Astrocyte (in vitro differentiated cells and primary cell): ENCODE measurements around the gene LRMDA. TPM values are rescaled to one million over a fixed set of nuclear protein-coding genes. Genes with fewer than 3 reads are reported as not detected.
A peak's percentile ranks its signal among the peaks of the same experiment; 100 is the strongest.
"Not testable (repeated sequence)": the region's sequence is repeated elsewhere in the genome, so short reads cannot be mapped to it uniquely, and the experiment has no call there.

Experiments used
- DNase-seq: peaks from one replicate; pipeline ENCODE4 v3.0.0-alpha.2; 2010; ENCODE audit warnings: low read depth
- FAIRE-seq: peaks from 2 replicates; lab custom pipeline; 2011; peaks lifted over from hg19 to GRCh38; lab: Jason Lieb, UNC
- H2AFZ ChIP-seq: 2 replicates; pipeline ENCODE4 v1.6.0; 2012; ENCODE audit warnings: low read depth, low read length, inconsistent platforms
- H3K27ac ChIP-seq: 2 replicates; pipeline ENCODE4 v1.5.1; 2011; ENCODE audit warnings: low read depth, low read length, inconsistent platforms
- H3K27me3 ChIP-seq: 2 replicates; pipeline ENCODE4 v1.6.0; 2011; ENCODE audit warnings: low read length, inconsistent platforms; ENCODE audit not compliant: insufficient read depth
- H3K36me3 ChIP-seq: 2 replicates; pipeline ENCODE4 v1.5.1; 2011; ENCODE audit warnings: low read length, inconsistent platforms; ENCODE audit not compliant: insufficient read depth
- H3K4me1 ChIP-seq: 2 replicates; pipeline ENCODE4 v1.5.1; 2011; ENCODE audit warnings: low read length, inconsistent platforms; ENCODE audit not compliant: insufficient read depth
- H3K4me2 ChIP-seq: 2 replicates; pipeline ENCODE4 v1.6.0; 2012; ENCODE audit warnings: low read length, inconsistent platforms
- H3K4me3 ChIP-seq: 2 replicates; pipeline ENCODE4 v1.5.1; 2011; ENCODE audit warnings: low read depth, mild to moderate bottlenecking, low read length, inconsistent platforms; ENCODE audit not compliant: insufficient read depth
- H3K79me2 ChIP-seq: 2 replicates; pipeline ENCODE4 v1.6.0; 2012; ENCODE audit warnings: mild to moderate bottlenecking, low read length, inconsistent platforms; ENCODE audit not compliant: insufficient read depth
- H3K9ac ChIP-seq: 2 replicates; pipeline ENCODE4 v1.6.0; 2012; ENCODE audit warnings: mild to moderate bottlenecking, low read length, inconsistent platforms
- H3K9me3 ChIP-seq: 2 replicates; pipeline ENCODE4 v1.5.1; 2012; ENCODE audit warnings: low read depth, mild to moderate bottlenecking, low read length, inconsistent platforms; ENCODE audit not compliant: insufficient read depth
- H4K20me1 ChIP-seq: 2 replicates; pipeline ENCODE4 v1.6.0; 2012; ENCODE audit warnings: low read length, inconsistent platforms; ENCODE audit not compliant: insufficient read depth
- H3K27ac Mint-ChIP-seq: one replicate; pipeline ENCODE4 v1.8.0; 2021; ENCODE audit warnings: mild to moderate bottlenecking, mixed read lengths; ENCODE audit not compliant: unreplicated experiment
- H3K27me3 Mint-ChIP-seq: one replicate; pipeline ENCODE4 v1.8.0; 2021; ENCODE audit warnings: low read depth, mixed read lengths; ENCODE audit not compliant: unreplicated experiment
- H3K36me3 Mint-ChIP-seq: one replicate; pipeline ENCODE4 v1.8.0; 2021; ENCODE audit warnings: low read depth, mixed read lengths; ENCODE audit not compliant: unreplicated experiment
- H3K4me1 Mint-ChIP-seq: one replicate; pipeline ENCODE4 v1.8.0; 2021; ENCODE audit warnings: low read depth, mixed read lengths; ENCODE audit not compliant: unreplicated experiment
- H3K4me3 Mint-ChIP-seq: one replicate; pipeline ENCODE4 v1.8.0; 2021; ENCODE audit warnings: mild to moderate bottlenecking, moderate library complexity, mixed read lengths; ENCODE audit not compliant: unreplicated experiment
- H3K9me3 Mint-ChIP-seq: one replicate; pipeline ENCODE4 v1.8.0; 2021; ENCODE audit warnings: mild to moderate bottlenecking, mixed read lengths; ENCODE audit not compliant: unreplicated experiment
- CTCF ChIP-seq: IDR thresholded peaks from 2 replicates; pipeline ENCODE4 v1.5.1; 2011; ENCODE audit warnings: low read depth, mild to moderate bottlenecking, inconsistent platforms, low read length, moderate library complexity; ENCODE audit not compliant: insufficient read depth
- EZH2 ChIP-seq: IDR thresholded peaks from 2 replicates; pipeline ENCODE4 v1.6.1; 2012; ENCODE audit warnings: mild to moderate bottlenecking, low read length, inconsistent platforms; ENCODE audit not compliant: insufficient read depth
- total RNA-seq: library from RNA; stranded (reverse); gene quantifications from 2 replicates; pipeline ENCODE4 v1.2.1, GENCODE V29; 2021

The LRMDA gene
- total RNA-seq, 1 donor from 2014 or later = 2.7 TPM

DNA sequence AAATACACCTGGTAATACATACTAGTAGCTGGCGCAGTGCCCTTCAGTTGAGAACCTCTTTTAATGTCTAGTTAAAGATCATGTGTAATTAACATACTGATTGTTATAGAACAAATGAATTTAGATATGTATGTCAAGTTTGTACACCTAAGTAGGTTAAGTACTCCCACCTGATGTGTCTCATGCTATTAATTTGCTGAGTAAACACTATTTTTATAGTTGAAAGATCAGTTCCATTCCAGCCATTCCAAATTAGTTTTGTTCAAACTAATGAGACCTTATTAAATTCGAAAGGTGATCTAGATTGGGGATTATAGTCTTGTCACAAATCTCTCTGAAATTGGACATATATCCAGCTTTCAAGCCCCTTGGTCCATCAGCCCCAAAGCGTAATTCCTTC, 710.0 kb downstream of the LRMDA start:
- Mint-ChIP-seq H3K4me1 (no peaks in the 10 kb centered on the region), H3K4me3 (no peak overlapping the region), H3K36me3 (no peaks in the 10 kb centered on the region), H3K27me3 (peaks cover 5% of the 10 kb centered on the region), H3K27ac (no peak overlapping the region), H3K9me3 (no peaks in the 10 kb centered on the region)
- Histone ChIP-seq H2AFZ (no peak overlapping the region), H3K9me3 (no peaks in the 10 kb centered on the region), H3K79me2 (no peaks in the 10 kb centered on the region), H4K20me1 (no peaks in the 10 kb centered on the region), H3K4me2 (no peak overlapping the region), H3K4me1 (no peaks in the 10 kb centered on the region), H3K4me3 (no peak overlapping the region), H3K36me3 (no peaks in the 10 kb centered on the region), H3K27me3 (peaks cover 7% of the 10 kb centered on the region), H3K9ac (no peak overlapping the region), H3K27ac (no peak overlapping the region)
- TF ChIP-seq EZH2 (no peak), CTCF (no peak)
- no peak for DNase-seq
- no peak for FAIRE-seq

- H3K4me1 Mint-ChIP-seq = peaks cover 17% of the 10 kb centered on the region
- not testable (repeated sequence) for DNase-seq, H4K20me1 ChIP-seq, H3K36me3 ChIP-seq, H3K27ac Mint-ChIP-seq, H3K4me3 Mint-ChIP-seq, H3K27me3 Mint-ChIP-seq, H3K79me2 ChIP-seq, H3K9ac ChIP-seq, H3K36me3 Mint-ChIP-seq, H3K9me3 ChIP-seq, H3K4me2 ChIP-seq, H3K27ac ChIP-seq, FAIRE-seq, H2AFZ ChIP-seq, H3K27me3 ChIP-seq, H3K4me3 ChIP-seq, H3K9me3 Mint-ChIP-seq
- H3K4me1 ChIP-seq = peaks cover 20% of the 10 kb centered on the region
Measured at GRCh38 chr10:76148217-76148616, 716.8 kb downstream of the LRMDA start.

DNA sequence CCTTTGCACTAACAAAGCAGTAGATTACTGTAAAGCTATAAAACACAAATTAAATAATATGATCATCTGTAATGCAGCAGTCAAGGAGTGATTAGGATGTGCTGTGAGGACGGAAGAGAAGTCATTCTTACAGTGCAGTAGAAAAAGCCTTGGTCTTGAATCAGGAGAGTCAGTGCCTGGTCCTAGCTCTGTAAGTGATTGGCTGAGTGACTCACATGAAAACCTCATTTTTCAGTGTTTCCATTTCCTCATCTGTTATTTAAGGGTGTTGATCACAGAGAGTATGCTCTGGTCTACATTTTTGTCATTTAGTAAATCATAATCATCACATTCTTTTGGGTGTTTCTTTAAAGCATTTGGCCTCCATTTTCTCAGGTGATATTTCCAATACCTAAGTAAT, 717.8 kb downstream of the LRMDA start:
- Mint-ChIP-seq H3K4me1 (peaks cover 17% of the 10 kb centered on the region), H3K4me3 (no peak overlapping the region), H3K9me3 (peaks cover 12% of the 10 kb centered on the region), H3K27ac (peak overlapping the region; percentile 89), H3K36me3 (peaks cover 3% of the 10 kb centered on the region), H3K27me3 (no peaks in the 10 kb centered on the region)
- Histone ChIP-seq H3K4me3 (no peak overlapping the region), H3K36me3 (no peaks in the 10 kb centered on the region), H3K27me3 (no peaks in the 10 kb centered on the region), H3K9me3 (no peaks in the 10 kb centered on the region), H2AFZ (no peak overlapping the region), H3K4me1 (peaks cover 20% of the 10 kb centered on the region), H3K9ac (peak overlapping the region; percentile 41), H3K79me2 (no peaks in the 10 kb centered on the region), H3K27ac (no peak overlapping the region), H3K4me2 (peak overlapping the region; percentile 67), H4K20me1 (no peaks in the 10 kb centered on the region)
- peak; percentile 72 for DNase-seq
- no peak for TF ChIP-seq EZH2
- TF ChIP-seq CTCF = no peak
- FAIRE-seq = no peak
